ENCODE results near the gene TNC.

DNA sequence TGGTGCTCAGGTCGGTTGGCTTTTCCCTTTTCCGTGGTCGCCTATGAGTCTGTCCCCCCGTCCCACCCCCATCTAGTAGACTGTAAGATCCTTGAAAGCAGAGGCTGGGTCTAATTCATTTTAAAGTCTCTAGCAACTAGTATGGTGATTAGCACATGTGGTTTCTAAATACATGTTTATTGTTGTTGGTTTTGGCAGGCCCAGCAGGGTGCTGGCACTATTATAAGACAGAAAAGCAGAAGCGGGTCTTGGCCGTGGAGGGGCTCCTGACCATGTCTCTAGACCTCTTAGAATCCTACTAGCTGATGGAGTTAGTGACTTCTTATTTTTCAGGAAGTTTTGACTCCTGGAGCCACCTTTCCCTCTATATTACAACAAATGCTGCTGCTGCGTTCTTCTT is 126.1 kb downstream of the TNC start:
- TF ChIP-seq, protein P1, sequence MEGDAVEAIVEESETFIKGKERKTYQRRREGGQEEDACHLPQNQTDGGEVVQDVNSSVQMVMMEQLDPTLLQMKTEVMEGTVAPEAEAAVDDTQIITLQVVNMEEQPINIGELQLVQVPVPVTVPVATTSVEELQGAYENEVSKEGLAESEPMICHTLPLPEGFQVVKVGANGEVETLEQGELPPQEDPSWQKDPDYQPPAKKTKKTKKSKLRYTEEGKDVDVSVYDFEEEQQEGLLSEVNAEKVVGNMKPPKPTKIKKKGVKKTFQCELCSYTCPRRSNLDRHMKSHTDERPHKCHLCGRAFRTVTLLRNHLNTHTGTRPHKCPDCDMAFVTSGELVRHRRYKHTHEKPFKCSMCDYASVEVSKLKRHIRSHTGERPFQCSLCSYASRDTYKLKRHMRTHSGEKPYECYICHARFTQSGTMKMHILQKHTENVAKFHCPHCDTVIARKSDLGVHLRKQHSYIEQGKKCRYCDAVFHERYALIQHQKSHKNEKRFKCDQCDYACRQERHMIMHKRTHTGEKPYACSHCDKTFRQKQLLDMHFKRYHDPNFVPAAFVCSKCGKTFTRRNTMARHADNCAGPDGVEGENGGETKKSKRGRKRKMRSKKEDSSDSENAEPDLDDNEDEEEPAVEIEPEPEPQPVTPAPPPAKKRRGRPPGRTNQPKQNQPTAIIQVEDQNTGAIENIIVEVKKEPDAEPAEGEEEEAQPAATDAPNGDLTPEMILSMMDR (IDR thresholded peaks at IDR 0.05) = no peak
- no peak for TF ChIP-seq POLR2A (IDR thresholded peaks at IDR 0.05)
